ENCODE data around the gene ADAMTS12. TPM values are rescaled to one million over a fixed set of nuclear protein-coding genes. Genes with fewer than 3 reads are reported as not detected.

Gene ADAMTS12
- total and polyA plus RNA-seq, 8 donors, result 0.31 to 4.2 (median 0.40) TPM

DNA sequence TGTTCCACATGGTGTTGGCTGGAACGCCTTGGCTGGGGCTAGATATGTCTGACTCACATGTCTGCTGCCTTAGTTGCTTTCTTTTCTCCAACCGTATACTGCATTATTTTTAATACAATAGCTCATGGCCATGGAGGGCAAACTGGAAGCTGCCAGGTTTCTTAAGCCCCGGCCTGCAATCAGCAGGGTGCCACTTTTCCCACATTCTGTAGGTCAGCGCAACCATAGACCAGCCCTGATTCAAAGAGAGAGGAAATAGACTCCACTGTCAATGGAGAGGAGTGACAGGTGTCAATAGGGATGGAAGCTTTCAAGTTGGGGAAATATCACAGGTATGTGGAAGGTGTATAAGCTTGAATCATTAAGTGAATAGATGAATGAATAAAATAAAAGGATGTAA, 390.5 kb downstream of the ADAMTS12 start:
- no peak for FAIRE-seq
- intact Hi-C loops (cut with DNase I), result no loop called here

DNA sequence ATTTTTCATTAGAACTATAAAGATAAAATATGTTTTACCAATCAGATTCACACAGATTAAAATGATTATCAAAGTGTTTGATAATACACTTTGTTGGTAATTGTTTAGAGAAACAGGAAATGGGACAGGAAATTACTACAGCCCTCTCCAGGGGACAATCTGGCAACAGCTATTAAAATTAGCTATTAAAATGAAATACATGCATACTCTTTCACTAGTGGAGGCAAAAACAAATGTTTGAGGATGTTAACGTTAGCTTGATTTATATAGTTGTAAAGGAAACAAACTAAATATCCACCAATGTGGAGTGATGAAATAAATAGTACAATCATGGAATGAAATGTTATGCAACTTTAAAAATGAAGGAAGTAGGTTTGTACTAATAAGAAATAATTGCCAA, 397.3 kb downstream of the ADAMTS12 start:
- no peak for DNase-seq

More for the DNA sequence above, 390.5 kb downstream of the ADAMTS12 start:
- Histone ChIP-seq H3K27me3 (no peaks in the 10 kb centered on the region), H3K4me1 (peaks cover 11% of the 10 kb centered on the region in 3 donors), H3K4me3 (no peak overlapping the region), H3K27ac (no peak overlapping the region), H3K36me3 (no peaks in the 10 kb centered on the region), H3K9me3 (no peaks in the 10 kb centered on the region)
- 93% methylated on average over 4 of the region's 4 CpGs for WGBS, 2 donors
- TF ChIP-seq CTCF (IDR thresholded peaks at IDR 0.05), result no peak
- DNase-seq (no peak), ATAC-seq (no peak)

DNA sequence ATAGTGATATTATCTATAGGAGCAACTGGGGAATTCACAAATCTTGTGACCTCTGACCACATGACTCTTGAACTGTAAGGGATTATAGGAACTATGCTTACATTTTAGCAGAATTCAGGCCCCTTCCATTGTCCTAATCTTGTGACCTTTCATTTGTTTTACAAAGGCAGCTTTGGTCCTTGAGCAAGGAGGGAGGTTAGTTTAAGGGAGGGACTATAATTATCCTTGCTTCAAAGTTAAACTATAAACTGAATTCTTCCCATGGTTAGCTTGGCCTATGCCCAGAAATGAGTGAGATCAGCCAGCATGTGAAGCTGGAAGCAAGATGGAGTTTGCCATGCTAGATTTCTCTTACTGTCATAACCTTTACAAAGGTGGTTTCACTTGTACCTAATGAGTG, 399.8 kb downstream of the ADAMTS12 start:
- intact Hi-C loops (cut with DNase I), result no loop called here
- Histone ChIP-seq H3K27me3 (no peaks in the 10 kb centered on the region), H3K9me3 (no peaks in the 10 kb centered on the region), H3K27ac (no peak overlapping the region), H3K4me1 (peaks cover 0 to 4% (median 0%) of the 10 kb centered on the region in 3 donors), H3K36me3 (no peaks in the 10 kb centered on the region), H3K4me3 (no peak overlapping the region)
- ATAC-seq (peak in 3 of 4 donors; percentile 50 to 77 (median 74)), FAIRE-seq (no peak), DNase-seq (peak in 1 of 6 donors; percentile 18)
- no peak for TF ChIP-seq CTCF (IDR thresholded peaks at IDR 0.05)

More for the DNA sequence above, 397.3 kb downstream of the ADAMTS12 start:
- WGBS, 2 donors, result 43% methylated on average over 1 of the region's 1 CpG
- FAIRE-seq (no peak), ATAC-seq (no peak)
- Histone ChIP-seq H3K36me3 (no peaks in the 10 kb centered on the region), H3K27me3 (no peaks in the 10 kb centered on the region), H3K4me1 (peaks cover 10 to 14% (median 11%) of the 10 kb centered on the region in 3 donors), H3K4me3 (no peak overlapping the region), H3K9me3 (no peaks in the 10 kb centered on the region), H3K27ac (no peak overlapping the region)
- intact Hi-C loops (cut with DNase I), result no loop called here
- TF ChIP-seq CTCF (IDR thresholded peaks at IDR 0.05), result no peak

DNA sequence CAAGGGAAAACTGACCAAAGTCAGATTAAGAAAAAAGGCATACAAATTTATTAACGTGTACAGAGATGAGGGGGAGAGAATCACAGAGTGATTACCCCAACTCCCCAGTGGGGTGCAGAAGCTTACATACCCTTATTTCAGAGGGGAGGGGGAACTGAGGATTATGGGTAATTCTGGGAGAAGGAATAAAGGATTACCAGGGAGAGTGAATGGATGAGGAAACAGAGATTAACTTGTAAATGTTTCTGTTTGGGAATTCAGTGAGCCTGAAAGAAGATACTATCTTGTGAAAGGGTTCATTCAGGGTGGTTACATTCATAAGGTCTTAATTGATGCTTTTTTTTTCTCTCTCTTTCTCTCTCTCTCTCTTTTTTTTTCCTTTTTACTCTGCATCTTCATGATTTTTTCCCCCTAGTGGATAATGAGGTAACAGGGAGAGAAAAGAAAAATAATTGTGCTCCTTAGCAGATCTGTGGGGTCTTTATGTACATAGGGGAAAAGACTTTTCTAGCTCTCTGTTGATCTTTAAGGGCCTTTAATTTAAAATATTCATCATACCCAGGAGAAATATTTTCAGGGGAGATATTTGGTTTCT, 401.6 kb downstream of the ADAMTS12 start:
- Histone ChIP-seq H3K27ac (no peak overlapping the region), H3K36me3 (no peaks in the 10 kb centered on the region), H3K9me3 (no peaks in the 10 kb centered on the region), H3K4me3 (no peak overlapping the region), H3K27me3 (no peaks in the 10 kb centered on the region), H3K4me1 (peaks cover 0 to 4% (median 0%) of the 10 kb centered on the region in 3 donors)
- ATAC-seq (no peak), FAIRE-seq (no peak), DNase-seq (no peak)
- no peak for TF ChIP-seq CTCF (IDR thresholded peaks at IDR 0.05)
- intact Hi-C loops (cut with DNase I), result no loop called here
- 80 to 89% methylated on average over 1 of the region's 1 CpG for WGBS, 2 donors

- H3K27me3 ChIP-seq, result no peaks in the 10 kb centered on the region
- FAIRE-seq (no peak), DNase-seq (no peak)
These were observed 402.2 kb downstream of the ADAMTS12 start for GRCh38 chr5:33489481-33490067.

More at GRCh38 chr5:33489481-33490067, 402.2 kb downstream of the ADAMTS12 start:
- Histone ChIP-seq H3K36me3 (no peaks in the 10 kb centered on the region), H3K9me3 (no peaks in the 10 kb centered on the region), H3K4me3 (no peak overlapping the region), H3K4me1 (peaks cover 0 to 4% (median 0%) of the 10 kb centered on the region in 3 donors), H3K27ac (no peak overlapping the region)
- WGBS, 2 donors, result 94 to 95% methylated on average over 6 of the region's 6 CpGs
- no peak for ATAC-seq
- intact Hi-C loops (cut with DNase I), result no loop called here
- no peak for TF ChIP-seq CTCF (IDR thresholded peaks at IDR 0.05)
